Body of pancreas (tissue), 4 donors: ENCODE results near the gene GALNT15. TPM values are rescaled to one million over a fixed set of nuclear protein-coding genes. Genes with fewer than 3 reads are reported as not detected.

Source experiments
- ATAC-seq: fragments of 150-250 bp; one replicate; pipeline ENCODE4 v1.9.1; 2016
- DNase-seq, 4 donors: peaks; one replicate each; pipeline ENCODE4 v3.0.0-alpha.2; 2019
- H3K27ac ChIP-seq, 4 donors: fragments of 200-600 bp; sonication (generic); 1 replicate in 3 of 4; 2 replicates in 1 of 4; pipeline versions ENCODE4 v1.5.1 to v1.6.1; 2016 to 2019; ENCODE audit warnings: mild to moderate bottlenecking in 1 of 4, mixed read lengths in 1 of 4, moderate library complexity in 1 of 4
- H3K27me3 ChIP-seq, 2 donors: fragments of 200-600 bp; sonication (generic); one replicate each; pipeline ENCODE4 v1.6.0; 2016; ENCODE audit warnings: mild to moderate bottlenecking in 1 of 2
- H3K36me3 ChIP-seq, 2 donors: fragments of 200-600 bp; sonication (generic); replicated peaks in 1 of 2; 2 replicates each; pipeline ENCODE4 v1.5.1; 2016; ENCODE audit warnings: low read depth in 2 of 2; ENCODE audit not compliant: insufficient read depth in 1 of 2
- H3K4me1 ChIP-seq: fragments of 200-600 bp; sonication (generic); one replicate; pipeline ENCODE4 v1.6.0; 2016
- H3K4me3 ChIP-seq, 2 donors: fragments of 200-600 bp; sonication (generic); 1 replicate in 1 of 2; 2 replicates in 1 of 2; pipeline ENCODE4 v1.5.1; 2016 to 2019
- H3K9me3 ChIP-seq, 3 donors: fragments of 200-600 bp; sonication (generic); 1 replicate in 2 of 3; 2 replicates in 1 of 3; pipeline ENCODE4 v1.5.1; 2016
- POLR2A ChIP-seq, 3 donors: fragments of 450-650 bp; IDR thresholded peaks; one replicate each; pipeline ENCODE4 v1.6.1; 2016; ENCODE audit warnings: antibody characterized with exemption in 3 of 3, mild to moderate bottlenecking in 2 of 3
- WGBS, 2 donors: methylation state at CpG; one replicate each; pipeline ENCODE4 v1.1.5; 2017; 5-methylcytosine and 5-hydroxymethylcytosine counted together
- intact Hi-C: fragments of 100-400 bp; cut with DNase I; formaldehyde crosslinking; loops from one replicate; pipeline ENCODE4 v1.15.1; 2023
- total RNA-seq, 2 donors: library from RNA; depleted of rRNA; stranded (reverse); fragments of >200 nt; gene quantifications; one replicate each; pipeline ENCODE4 v1.1.0, GENCODE V29; 2016
- TF ChIP-seq, protein P1 (sequence below), 7 experiments: fragments of 450-650 bp in 4 of 7; fragments of 200-600 bp in 3 of 7; sonication (generic) in 3 of 7; IDR thresholded peaks; one replicate each; pipeline ENCODE4 v1.5.1; 2016 to 2019; ENCODE audit warnings: antibody characterized with exemption in 7 of 7

The GALNT15 gene
- total RNA-seq, 2 donors from 2014 or later = 21.8 to 26.0 TPM

DNA sequence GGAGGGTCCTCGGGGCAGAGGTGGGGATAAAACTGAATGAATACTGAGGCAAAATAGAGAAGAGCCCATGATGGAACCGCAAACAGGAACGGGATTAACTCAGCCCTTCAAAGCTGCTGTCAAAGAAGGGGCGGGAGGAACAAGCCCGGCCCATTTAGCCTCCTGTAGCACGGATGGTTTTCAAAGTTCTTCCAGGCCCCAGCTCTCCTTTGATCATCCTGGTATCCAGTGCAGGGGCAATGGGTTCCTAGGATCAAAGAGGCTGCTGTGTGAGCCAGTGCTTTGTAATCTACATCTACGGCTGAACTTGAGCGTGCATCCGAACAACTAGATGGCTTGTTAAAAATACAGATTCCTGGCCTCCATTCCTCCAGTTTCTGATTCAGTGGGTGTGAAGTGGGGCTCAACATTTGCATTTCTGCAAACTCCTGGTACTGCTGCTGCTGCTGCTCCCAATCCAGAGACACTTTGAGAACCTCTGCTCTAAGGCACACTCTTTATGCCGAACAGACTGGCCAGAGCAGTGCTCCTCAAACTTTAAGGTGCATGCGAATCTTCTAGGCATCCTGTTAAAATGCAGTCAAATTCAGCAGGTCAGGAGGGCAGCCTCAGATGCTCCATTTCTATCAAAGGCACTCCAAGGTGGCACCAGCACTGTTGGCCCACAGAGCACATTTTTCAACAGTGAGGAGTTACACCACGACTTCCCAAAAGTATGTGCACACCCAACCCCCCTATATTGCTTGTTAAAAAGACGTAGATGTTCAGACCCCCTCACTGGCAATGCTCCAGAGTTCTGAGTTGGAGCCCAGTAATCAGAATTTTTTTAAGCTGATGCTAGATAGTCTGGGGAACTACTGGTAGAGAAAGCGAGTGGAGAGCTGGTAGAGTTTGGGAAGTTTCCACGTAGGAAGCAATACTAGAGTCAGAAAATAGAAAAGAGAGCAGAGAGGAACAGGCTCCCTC is 5.6 kb downstream of the GALNT15 start:
- ATAC-seq = no peak
- no peak overlapping the region for H3K27ac ChIP-seq
- H3K27me3 ChIP-seq = no peaks in the 10 kb centered on the region
- WGBS, 2 donors = 72 to 79% methylated on average over 15 of the region's 15 CpGs
- H3K9me3 ChIP-seq = no peaks in the 10 kb centered on the region
- H3K4me3 ChIP-seq = no peak overlapping the region
- DNase-seq = no peak
- H3K4me1 ChIP-seq = peaks cover 6% of the 10 kb centered on the region
- intact Hi-C loops = loop anchor here (5.0 to 10.0 kb wide), 2 partner anchors 128 to 365 kb away; no protein-coding TSS in a partner anchor
- TF ChIP-seq, protein P1, sequence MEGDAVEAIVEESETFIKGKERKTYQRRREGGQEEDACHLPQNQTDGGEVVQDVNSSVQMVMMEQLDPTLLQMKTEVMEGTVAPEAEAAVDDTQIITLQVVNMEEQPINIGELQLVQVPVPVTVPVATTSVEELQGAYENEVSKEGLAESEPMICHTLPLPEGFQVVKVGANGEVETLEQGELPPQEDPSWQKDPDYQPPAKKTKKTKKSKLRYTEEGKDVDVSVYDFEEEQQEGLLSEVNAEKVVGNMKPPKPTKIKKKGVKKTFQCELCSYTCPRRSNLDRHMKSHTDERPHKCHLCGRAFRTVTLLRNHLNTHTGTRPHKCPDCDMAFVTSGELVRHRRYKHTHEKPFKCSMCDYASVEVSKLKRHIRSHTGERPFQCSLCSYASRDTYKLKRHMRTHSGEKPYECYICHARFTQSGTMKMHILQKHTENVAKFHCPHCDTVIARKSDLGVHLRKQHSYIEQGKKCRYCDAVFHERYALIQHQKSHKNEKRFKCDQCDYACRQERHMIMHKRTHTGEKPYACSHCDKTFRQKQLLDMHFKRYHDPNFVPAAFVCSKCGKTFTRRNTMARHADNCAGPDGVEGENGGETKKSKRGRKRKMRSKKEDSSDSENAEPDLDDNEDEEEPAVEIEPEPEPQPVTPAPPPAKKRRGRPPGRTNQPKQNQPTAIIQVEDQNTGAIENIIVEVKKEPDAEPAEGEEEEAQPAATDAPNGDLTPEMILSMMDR (IDR thresholded peaks at IDR 0.05) = no peak
- no peak for TF ChIP-seq POLR2A (IDR thresholded peaks at IDR 0.05)
- no peaks in the 10 kb centered on the region for H3K36me3 ChIP-seq

DNA sequence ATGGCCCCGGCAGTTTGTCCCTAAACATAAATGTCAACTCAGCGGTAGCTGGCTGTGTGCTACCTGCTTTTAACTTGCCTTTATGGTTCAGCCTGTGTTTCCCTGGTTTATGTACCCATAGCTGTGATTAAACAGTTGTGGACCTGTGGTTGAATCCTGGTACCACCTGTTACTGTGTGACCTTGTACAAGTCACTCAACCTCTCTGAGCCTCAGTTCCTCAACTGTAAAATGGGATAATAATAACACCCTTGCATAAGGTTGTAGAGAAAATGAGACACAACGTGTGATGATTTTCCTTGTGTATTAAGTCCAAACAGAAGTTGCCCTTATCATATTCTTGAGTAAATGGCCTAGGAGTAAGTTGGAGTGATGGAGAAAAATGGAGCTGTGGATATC is 6.3 kb downstream of the GALNT15 start:
- H3K4me3 ChIP-seq = no peak overlapping the region
- H3K36me3 ChIP-seq = no peaks in the 10 kb centered on the region
- 76 to 78% methylated on average over 3 of the region's 3 CpGs for WGBS, 2 donors
- intact Hi-C loops = no loop called here
- no peak overlapping the region for H3K27ac ChIP-seq
- peaks cover 6% of the 10 kb centered on the region for H3K4me1 ChIP-seq
- DNase-seq = no peak
- H3K9me3 ChIP-seq = no peaks in the 10 kb centered on the region
- ATAC-seq = no peak
- TF ChIP-seq, protein P1 (IDR thresholded peaks at IDR 0.05) = no peak
- TF ChIP-seq POLR2A (IDR thresholded peaks at IDR 0.05) = no peak
- H3K27me3 ChIP-seq = no peaks in the 10 kb centered on the region

DNA sequence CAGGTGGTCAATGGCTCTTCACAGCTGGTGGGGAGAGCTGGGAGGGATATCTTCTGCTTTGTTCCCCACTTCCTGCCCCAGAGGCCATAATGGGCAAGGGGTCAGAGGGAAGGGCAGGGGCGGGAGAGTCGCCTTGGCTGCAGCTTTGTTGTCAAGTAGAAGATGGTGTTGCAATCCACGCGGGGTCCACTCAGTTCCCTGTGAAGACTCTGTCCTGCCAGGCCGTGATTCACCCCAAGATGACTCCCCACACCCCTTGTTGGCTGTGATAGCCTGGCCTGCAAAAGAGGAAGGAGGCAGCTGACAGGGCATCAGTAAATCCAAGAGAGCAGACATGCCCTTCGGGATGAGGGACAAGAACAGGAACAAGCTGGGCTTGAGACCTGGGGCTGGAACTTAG is 6.9 kb downstream of the GALNT15 start:
- 69 to 88% methylated on average over 4 to 6 of the region's 6 CpGs for WGBS, 2 donors
- no peak overlapping the region for H3K4me3 ChIP-seq
- TF ChIP-seq, protein P1 (IDR thresholded peaks at IDR 0.05) = no peak
- TF ChIP-seq POLR2A (IDR thresholded peaks at IDR 0.05) = no peak
- no peak for ATAC-seq
- DNase-seq = peak in 3 of 4 donors; percentile 31 to 71 (median 32)
- peaks cover 6% of the 10 kb centered on the region for H3K4me1 ChIP-seq
- intact Hi-C loops = no loop called here
- H3K27ac ChIP-seq = no peak overlapping the region
- H3K9me3 ChIP-seq = no peaks in the 10 kb centered on the region
- H3K27me3 ChIP-seq = no peaks in the 10 kb centered on the region
- H3K36me3 ChIP-seq = no peaks in the 10 kb centered on the region

DNA sequence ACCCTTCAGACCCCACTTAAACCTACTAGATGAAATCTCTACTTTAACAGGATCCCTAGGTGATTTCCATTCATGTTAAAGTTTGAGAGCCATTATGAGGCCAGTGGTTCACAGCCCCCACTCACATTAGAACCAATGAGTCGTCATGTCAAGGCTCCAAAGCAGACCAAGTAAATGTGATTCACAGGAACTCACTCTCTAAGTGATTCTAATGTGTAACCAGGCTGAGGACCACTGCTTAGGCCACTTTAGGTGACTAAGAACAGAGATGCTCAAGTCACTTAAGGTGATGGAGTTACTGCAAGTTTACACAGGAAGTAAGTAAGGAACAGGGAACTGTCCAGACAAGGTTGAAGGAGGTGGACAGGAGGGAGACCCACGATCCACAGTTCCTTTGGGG is 7.7 kb downstream of the GALNT15 start:
- no peak overlapping the region for H3K27ac ChIP-seq

More for the DNA sequence above, 7.7 kb downstream of the GALNT15 start:
- TF ChIP-seq, protein P1 (IDR thresholded peaks at IDR 0.05) = no peak
- no peak for TF ChIP-seq POLR2A (IDR thresholded peaks at IDR 0.05)
- Histone ChIP-seq H3K9me3 (no peaks in the 10 kb centered on the region), H3K36me3 (no peaks in the 10 kb centered on the region), H3K4me1 (peaks cover 6% of the 10 kb centered on the region), H3K27me3 (no peaks in the 10 kb centered on the region), H3K4me3 (no peak overlapping the region)
- no peak for DNase-seq
- intact Hi-C loops = no loop called here
- whole genome bisulfite sequencing, 2 donors = 49 to 61% methylated on average over 2 of the region's 2 CpGs
- ATAC-seq = no peak
